ENCODE data around the gene EDIL3.
A peak's percentile ranks its signal among the peaks of the same experiment; 100 is the strongest.
"Not testable (repeated sequence)": the region's sequence is repeated elsewhere in the genome, so short reads cannot be mapped to it uniquely, and the experiment has no call there.

Gene EDIL3

DNA sequence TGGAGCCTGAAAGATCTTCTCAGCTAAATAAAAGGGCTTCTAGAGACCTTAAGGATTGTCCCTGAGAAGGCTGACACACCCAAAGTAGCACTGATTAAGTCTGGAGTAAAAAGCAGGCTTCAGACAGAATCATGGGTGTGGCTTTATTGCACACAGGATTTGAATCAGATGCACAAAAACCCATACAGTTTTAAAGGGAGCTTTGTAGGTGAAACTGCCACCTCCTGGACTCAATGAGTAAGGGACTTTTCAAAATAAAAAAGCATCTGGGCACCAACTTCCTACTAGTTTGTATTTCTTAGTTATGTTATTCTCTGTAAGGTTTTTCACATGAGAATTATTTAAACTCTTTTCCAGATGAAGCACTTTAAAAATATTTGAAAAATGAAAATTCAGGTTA is 129.4 kb downstream of the EDIL3 start:
- no peak for DNase-seq

DNA sequence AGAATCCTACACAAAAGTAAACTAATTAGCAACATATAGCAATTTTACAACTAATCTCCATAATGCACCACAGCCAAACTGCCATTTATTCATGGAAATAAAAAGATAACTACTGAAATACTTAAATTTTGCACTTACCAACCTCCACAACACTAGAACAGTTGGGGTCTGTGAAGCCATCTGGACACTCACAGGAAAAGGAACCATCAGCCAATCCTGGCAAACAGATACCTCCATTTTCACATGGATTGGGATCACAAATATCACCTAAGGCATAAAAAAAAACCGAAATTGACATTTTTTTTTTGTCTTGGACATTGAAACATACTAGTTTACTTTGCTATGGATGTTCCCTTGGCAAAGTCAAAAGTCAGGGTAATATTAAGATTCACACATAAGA is 130.7 kb downstream of the EDIL3 start:
- DNase-seq = no peak

DNA sequence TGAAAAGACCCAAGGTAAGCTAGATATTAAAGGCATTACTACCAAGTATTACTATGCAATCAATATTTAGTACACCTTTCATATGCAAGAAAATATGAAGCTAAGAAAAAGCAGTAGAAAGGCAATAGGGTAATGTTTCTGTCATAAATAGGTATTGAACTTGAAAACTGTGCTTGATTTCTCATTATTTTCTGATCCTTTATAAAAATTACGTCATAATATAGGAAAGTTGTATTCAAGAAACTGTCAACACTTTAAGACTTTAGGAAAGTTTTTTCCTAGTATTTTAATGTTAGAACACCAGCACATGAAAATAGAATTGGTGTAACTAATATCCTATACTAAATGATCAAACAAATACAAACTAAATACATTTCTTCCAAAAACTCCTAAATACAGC is 133.2 kb downstream of the EDIL3 start:
- no peak for DNase-seq

DNA sequence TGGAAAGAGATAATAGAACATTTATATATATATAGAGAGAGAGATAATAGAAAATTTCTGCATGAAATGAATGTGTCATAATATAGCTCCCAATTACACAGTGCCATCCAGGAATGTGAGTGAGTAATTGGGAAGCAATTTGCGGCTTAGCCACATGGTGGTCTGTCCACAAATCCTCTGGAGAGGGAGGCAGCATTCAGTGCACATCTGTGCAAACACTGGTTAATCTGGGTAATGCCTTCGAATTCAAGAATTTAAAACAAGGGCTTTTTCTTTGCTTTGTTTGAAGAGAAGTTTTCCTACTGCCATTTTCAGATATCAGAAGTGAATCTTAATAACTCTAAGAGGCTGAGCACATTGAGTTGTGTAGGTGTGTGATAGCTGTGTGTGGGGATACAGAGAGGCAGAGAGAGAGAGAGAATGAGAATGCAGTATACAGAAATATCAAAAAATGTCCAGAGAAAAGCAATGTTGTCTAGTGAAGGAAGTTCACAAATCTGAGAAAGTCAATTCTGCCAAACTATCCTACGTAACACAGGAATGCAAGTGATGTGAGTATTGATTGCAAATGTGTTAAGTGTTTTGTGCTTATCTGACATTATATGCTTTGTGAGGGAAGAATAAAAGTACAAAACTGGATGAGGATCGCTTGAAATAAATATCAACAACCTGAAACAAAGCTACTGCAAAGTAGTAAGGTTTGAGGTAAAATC is 134.6 kb downstream of the EDIL3 start:
- no peak for DNase-seq

DNA sequence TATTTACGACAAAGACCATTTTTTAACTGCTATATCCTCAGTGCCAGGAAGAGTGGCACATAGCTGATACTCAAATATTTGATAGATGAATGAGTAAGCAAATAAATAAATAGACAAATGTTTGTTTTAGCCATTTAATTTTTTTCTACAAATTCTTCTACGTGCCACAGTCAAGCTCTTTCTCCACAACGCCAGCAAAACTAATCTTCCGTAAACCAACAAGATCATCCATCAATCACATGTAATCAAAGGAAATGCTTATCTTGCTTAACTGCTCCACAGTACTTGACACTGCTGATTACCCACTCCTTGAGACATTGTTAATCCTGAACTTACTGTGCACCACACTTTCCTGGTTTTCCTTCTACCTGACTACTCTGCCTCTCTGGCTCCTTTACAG is 136.7 kb downstream of the EDIL3 start:
- no peak for DNase-seq

GRCh38 chr5:84242286-84242685 is 142.4 kb downstream of the EDIL3 start:
- no peak for DNase-seq

DNA sequence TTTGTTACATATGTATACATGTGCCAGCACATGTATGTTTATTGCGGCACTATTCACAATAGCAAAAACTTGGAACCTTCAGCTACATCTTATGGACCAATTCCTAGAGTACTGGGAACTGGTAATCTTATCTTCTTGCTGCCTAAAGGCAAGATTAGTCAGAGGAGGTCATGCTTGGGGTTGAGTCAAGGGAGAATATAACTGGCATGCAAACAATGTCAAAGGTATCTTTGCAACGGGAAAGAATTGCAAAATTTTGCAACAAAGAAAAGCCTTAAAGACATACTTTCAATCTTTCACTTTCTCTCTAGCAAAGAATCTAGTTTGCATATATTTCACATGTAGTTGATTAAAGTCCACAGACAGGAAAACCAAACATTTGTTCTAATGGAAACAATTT is 145.2 kb downstream of the EDIL3 start:
- no peak for DNase-seq

DNA sequence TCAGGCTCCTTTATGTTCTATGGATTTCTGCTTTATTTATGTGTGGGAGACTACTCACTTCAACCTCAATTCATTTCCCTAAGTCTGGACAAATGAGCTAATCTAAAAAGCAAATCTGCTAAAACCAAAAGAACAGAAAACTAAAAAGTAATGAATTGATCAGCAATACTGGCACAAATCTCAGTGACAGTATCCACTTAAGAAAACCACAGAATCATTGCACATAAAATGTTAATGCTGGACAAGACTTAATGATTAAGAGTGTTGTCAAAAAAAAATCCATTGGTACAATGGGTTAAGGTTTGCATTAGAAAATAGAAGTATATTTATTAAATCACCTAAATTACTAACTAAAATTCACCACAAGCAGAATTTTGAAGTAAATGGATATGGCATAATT is 147.6 kb downstream of the EDIL3 start:
- DNase-seq = no peak

DNA sequence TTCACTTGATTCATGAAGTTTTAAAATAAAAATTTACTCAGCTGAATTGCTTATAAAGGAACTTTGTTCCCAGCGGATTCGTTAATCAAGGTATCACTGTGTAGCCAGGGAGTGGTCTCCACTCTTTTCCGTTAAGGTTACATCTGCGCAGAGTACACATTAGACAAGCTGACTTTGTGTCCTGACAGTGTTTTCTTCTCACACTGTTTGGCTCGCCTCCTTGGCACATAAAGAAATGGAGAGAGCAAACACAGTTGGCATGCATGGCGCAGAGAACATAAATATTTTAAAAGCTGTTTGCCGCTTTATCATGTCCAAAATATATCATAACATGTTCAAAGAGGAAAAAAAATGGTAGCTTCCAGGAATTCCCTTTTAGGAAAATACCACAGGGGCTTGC is 153.2 kb downstream of the EDIL3 start:
- no peak for DNase-seq

DNA sequence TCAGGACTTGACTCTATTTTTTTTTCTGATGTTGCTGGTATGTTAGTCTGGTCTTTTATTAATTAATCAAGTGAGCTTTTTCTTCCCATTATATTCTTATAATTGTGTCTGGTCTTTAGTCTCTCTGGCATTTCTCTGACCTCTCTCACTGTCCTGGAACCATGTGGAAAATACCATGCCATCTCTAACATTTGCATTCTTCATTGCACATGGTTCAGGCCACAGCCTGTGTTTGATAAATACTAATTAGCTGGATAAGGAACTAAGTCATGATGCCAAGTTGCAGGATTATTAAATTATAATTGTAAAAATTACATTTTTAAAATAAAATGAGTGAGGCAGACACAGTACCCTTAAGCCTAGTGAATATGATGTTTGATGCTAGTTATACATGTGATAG is 155.6 kb downstream of the EDIL3 start:
- no peak for DNase-seq

GRCh38 chr5:84228266-84228665 is 156.4 kb downstream of the EDIL3 start:
- no peak for DNase-seq

DNA sequence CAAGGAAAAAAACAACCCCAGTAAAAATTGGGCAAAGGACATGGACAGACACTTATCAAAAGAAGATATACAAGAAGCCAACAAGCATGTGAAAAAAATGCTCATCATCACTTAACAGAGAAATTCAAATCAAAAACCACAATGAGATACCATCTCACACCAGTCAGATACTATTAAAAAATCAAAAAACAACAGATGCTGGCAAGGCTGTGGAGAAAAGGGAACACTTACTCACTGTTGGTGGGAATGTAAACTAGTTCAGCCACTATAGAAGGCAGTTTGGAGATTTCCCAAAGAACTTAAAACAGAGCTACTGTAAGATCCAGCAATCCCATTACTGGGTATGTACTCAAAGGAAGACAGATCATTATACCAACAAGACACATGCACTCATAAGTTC is 157.4 kb downstream of the EDIL3 start:
- DNase-seq = no peak

GRCh38 chr5:84218546-84218945 is 166.1 kb downstream of the EDIL3 start:
- DNase-seq = no peak

DNA sequence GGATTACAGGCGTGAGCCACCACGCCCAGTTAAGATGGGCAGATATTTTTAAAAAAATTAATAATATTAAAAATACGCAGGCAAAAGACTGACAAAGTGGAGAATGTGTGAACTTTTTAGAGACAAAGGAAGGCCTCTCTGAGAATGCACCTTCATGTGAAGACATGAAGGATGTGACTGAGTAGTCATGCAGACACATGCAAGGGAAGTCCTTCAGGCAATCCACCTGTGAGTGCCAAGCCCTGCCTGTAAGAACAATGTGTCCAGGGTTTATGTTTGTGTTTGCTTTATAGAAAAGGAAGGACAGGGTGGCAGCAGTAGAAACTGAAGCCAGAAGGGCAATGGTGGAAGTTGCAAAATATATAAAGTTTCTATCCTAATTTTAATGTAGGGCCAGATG is 169.2 kb downstream of the EDIL3 start:
- DNase-seq = no peak

GRCh38 chr5:84213861-84214260 is 170.8 kb downstream of the EDIL3 start:
- DNase-seq = no peak

DNA sequence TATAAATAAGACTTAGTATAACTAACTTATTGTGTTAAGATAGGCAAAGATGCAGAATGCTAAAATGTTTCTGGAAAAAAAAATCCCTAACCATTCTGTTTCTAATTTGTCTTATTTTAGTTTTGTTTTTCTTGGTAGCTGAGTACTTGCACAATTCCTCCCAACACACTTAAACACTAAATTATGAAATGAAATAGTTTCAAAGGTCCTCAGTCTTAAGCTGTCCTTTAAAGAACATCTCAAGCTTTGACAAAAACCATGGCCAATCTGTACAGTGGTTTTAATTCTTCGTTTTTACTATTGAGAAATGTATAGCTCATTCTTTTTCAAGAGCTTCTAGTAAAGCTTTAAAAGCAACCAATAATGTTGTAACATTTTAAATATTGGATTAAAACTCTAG is 171.5 kb downstream of the EDIL3 start:
- DNase-seq = no peak

DNA sequence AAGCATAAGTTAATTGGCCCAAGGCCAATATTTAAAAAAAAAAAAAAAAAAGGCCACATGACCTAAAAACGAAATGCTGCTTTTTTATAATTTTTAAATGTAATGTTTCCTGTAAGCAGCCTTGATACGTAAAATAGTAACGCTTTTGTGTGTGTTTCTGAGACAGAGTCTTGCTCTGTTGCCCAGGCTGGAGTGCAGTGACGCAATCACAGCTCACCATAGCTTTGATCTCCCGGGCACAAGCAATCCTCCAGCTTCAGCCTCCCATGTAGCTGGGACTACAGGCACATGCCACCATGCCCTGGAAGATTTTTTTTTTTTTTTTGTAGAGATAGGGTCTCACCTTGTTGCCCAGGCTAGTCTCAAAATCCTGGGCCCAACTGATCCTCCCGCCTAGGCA is 179.9 kb downstream of the EDIL3 start:
- no peak for DNase-seq

- no peak for DNase-seq
Measured at GRCh38 chr5:84202136-84202535, 182.5 kb downstream of the EDIL3 start.

DNA sequence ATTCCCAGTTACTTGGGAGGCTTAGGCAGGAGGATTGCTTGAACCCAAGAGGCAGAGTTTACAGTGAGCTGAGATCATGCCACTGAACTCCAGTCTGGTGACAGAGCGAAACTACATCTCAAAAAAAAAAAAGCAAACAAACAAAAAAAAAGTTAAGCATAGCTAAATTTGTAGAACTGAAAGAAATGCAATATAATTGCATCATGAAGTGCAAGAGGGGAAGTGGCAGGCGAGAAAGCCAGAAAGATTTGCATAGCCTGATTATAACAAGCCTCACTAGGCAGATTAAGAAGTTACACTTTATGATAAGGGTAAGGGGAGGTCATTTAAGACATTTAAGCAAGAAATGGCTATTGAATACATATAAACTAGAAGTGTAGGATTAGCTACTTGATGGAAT is 187.1 kb downstream of the EDIL3 start:
- DNase-seq = no peak

DNA sequence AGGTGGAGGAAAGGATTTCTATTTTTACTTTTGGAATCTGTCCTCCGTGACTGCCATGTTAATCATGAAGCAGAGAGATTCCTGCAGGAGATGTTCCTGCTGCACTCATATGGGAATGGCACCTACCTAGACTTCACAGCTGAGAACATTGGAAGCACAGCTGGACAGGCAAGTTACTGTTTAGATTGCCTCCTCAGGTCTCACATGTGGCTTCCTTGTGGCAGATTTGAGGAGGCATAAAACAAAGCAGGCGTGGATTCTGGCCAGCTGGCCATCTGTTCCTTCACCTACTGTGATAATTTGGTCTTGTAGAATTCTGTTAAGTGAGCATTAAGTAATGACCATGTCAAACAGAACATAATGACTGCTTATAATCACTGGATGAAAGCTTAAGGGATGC is 193.4 kb downstream of the EDIL3 start:
- DNase-seq = peak; percentile 18

DNA sequence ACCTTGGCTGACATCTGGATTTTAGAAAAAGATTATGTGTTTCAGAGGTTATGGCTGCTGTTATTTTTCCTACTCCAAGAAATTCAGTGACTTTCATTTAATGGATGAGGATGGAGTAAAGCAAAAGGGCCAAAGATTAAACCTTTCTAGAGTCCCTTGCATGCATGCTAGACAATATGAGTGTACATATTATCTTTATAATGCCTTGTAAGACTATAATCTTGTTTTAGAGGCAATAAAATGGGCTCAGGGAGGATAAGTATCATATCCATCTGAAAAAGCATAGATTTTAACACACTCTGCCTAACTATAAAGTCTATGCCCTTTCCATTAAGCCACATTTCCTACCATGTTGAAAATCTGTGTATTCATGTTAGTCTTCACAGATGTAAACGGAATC is 199.8 kb downstream of the EDIL3 start:
- no peak for DNase-seq

DNA sequence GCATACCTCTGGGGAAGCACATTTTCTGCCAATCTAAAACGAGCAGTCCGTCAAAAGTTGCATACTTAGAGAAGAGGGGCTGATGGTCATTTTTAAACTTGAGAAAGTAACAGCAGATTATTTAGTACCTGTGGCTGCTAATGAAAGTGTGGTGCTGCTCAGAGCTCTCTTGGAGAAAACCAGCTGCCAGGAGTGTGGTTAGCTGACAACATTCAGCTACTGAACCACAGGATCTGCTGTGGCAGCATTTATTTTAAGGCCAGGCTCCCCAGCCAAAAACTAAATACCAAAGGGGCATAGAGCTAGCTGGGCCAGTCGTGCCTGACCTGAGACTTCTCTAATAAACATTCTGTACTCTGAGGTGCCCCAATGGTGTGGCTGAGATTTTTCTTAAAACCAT is 203.6 kb downstream of the EDIL3 start:
- no peak for DNase-seq

DNA sequence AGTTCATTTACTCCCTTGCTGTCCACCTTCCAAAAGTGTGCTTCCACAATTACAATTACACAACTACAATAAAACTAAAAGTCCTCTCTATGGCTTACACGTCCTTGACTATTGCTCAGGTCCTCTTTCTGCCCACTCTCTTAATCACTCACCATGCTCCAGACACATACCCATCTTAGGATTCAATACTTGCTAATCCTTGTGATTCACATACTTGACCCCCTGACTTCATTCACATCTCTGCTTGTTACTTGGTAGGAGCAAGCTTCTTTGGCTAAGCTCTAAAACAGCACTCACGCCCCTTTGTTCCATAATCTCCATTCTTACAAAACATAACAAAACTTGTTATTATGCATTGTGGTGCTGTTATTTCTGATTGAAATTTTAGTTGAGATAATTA is 215.8 kb downstream of the EDIL3 start:
- DNase-seq = no peak

GRCh38 chr5:84163671-84164070 is 221.0 kb downstream of the EDIL3 start:
- DNase-seq = no peak

DNA sequence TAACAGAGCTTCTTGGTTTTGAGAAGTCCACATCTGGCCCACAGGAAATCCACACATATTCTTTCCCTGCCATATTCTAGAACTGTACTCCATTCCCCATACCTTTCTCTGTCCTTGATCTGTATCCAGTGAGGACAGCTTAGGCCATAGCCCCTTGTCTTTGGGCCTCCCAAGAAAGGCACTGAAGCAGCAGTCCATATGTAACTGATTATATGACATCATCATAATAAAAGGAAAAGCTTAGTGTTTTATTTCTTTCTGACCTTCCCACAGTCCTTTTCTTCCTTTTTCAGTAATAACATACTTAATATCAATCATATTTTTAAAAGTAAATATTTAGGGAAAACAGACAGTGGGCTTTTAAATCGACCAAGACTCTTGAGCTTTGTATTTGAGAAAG is 222.0 kb downstream of the EDIL3 start:
- no peak for DNase-seq

DNA sequence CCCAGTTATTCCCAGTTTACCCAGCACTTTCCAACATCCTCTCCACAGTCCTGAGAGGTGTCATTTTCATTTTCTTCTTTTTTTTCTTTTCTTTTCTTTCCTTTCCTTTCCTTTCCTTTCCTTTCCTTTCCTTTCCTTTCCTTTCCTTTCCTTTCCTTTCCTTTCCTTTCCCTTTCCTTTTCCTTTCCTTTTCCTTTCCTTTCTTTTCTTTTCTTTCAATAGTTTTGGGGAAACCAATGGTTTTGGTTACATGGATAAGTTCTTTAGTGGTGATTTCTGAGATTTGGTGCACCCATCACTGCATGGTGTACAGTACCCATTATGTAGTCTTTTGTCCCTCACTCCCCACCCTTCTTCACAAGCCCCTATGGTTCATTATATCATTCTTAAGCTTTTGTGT is 224.0 kb downstream of the EDIL3 start:
- not testable (repeated sequence) for DNase-seq
